ENCODE measurements around the gene TAB2. TPM values are rescaled to one million over a fixed set of nuclear protein-coding genes. Genes with fewer than 3 reads are reported as not detected.

Gene TAB2
- total and polyA plus RNA-seq, 9 of the 15 experiments (the other 6 are each of a cell fraction or from before 2014, with no cell fraction given), result 9.1 to 38.3 (median 18.6) TPM

DNA sequence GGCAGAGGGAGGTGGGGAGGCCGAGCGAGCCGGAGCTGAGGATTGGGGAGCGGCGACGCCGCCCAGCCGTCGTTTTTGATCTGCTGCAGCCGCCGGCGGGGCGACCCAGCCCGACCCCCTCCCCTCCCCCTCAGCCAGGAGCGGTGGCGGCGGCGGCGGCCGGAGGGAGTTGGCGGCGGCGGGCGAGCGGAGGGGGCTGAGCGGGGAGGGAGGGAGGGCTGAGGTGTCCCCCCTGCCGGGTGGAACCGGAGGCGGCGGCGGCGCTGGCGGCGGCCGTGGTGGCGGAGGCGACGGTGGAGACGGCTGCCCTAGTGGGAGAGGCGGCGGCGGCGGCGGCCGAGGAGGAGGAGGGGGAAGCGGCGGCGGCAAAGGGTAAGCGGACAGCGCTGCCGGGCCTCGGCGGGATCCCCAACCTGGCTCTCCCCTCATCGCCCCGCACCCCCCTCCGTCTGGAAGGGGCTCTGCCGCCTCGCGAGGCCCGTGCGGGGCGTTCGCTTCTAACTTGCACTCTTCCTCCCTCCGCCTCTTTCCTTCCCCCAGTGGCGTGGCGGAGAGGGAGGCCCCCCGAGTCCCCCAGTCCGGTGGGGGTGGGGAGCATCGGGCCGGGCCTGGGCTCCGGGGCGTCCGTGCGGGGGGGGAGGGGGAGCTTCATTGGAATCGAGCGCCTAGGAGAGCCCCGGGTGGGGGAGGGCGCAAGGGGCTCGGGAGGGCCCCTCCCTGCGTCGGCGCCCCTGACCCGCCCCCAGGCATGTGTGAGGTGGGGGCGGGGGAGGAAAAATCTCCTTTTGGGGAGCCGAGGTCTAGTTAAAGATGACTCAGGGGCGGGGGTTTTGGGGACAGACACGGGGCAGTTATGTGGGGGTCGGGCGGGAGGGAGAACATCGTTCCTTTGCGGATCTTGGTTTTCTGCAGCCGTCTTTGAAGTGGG is at the start of gene TAB2 (continued):
- TF ChIP-seq, protein P1, sequence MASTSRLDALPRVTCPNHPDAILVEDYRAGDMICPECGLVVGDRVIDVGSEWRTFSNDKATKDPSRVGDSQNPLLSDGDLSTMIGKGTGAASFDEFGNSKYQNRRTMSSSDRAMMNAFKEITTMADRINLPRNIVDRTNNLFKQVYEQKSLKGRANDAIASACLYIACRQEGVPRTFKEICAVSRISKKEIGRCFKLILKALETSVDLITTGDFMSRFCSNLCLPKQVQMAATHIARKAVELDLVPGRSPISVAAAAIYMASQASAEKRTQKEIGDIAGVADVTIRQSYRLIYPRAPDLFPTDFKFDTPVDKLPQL (IDR thresholded peaks at IDR 0.05; ENCODE audit: extremely low read depth, insufficient read length), result no peak
- TF ChIP-seq, protein P2, sequence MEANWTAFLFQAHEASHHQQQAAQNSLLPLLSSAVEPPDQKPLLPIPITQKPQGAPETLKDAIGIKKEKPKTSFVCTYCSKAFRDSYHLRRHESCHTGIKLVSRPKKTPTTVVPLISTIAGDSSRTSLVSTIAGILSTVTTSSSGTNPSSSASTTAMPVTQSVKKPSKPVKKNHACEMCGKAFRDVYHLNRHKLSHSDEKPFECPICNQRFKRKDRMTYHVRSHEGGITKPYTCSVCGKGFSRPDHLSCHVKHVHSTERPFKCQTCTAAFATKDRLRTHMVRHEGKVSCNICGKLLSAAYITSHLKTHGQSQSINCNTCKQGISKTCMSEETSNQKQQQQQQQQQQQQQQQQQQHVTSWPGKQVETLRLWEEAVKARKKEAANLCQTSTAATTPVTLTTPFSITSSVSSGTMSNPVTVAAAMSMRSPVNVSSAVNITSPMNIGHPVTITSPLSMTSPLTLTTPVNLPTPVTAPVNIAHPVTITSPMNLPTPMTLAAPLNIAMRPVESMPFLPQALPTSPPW (CRISPR knock-in tag; IDR thresholded peaks at IDR 0.05), result peak; percentile 93
- no peak for TF ChIP-seq MCM3 (IDR thresholded peaks at IDR 0.05)
- 0 out of 2 replicates have a peak, but pooled peaks have one; percentile 32 for TF ChIP-seq NR3C1 (CRISPR knock-in tag; IDR thresholded peaks at IDR 0.05)
- TF ChIP-seq ZNF431 (CRISPR knock-in tag; IDR thresholded peaks at IDR 0.05), result peak; percentile 39; the same call in 1 of the 2 replicates
- no peak for TF ChIP-seq CBFB (CRISPR knock-in tag; IDR thresholded peaks at IDR 0.05)
- no peak for TF ChIP-seq ZC3H4 (CRISPR knock-in tag; IDR thresholded peaks at IDR 0.05; ENCODE audit: borderline replicate concordance)
- no peak for TF ChIP-seq ETV1 (tag; conservative IDR thresholded peaks at IDR 0.05; ENCODE audit: low read depth)
- no peak for TF ChIP-seq TBL1XR1 (IDR thresholded peaks at IDR 0.05; ENCODE audit: low read length in 2 of 2)
- TF ChIP-seq, protein P3, sequence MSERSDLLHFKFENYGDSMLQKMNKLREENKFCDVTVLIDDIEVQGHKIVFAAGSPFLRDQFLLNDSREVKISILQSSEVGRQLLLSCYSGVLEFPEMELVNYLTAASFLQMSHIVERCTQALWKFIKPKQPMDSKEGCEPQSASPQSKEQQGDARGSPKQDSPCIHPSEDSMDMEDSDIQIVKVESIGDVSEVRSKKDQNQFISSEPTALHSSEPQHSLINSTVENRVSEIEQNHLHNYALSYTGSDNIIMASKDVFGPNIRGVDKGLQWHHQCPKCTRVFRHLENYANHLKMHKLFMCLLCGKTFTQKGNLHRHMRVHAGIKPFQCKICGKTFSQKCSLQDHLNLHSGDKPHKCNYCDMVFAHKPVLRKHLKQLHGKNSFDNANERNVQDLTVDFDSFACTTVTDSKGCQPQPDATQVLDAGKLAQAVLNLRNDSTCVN (CRISPR knock-in tag; IDR thresholded peaks at IDR 0.05), result no peak
- TF ChIP-seq TCF3 (CRISPR knock-in tag; IDR thresholded peaks at IDR 0.05), result no peak
- TF ChIP-seq ZSCAN32 (CRISPR knock-in tag; IDR thresholded peaks at IDR 0.05), result no peak
- TF ChIP-seq KAT8 (IDR thresholded peaks at IDR 0.05; ENCODE audit: low read depth), result no peak
- TF ChIP-seq, protein P4, sequence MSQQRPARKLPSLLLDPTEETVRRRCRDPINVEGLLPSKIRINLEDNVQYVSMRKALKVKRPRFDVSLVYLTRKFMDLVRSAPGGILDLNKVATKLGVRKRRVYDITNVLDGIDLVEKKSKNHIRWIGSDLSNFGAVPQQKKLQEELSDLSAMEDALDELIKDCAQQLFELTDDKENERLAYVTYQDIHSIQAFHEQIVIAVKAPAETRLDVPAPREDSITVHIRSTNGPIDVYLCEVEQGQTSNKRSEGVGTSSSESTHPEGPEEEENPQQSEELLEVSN (IDR thresholded peaks at IDR 0.05; ENCODE audit: borderline replicate concordance in 1 of 2, extremely low read depth in 1 of 2, insufficient read depth in 1 of 2, insufficient read length in 1 of 2, low read depth in 1 of 2, low read length in 1 of 2, poor library complexity in 1 of 2, severe bottlenecking in 1 of 2), result peak in 1 of 2 experiments; percentile 8
- TF ChIP-seq CBX1 (IDR thresholded peaks at IDR 0.05; ENCODE audit: low read depth), result 0 out of 2 replicates have a peak, but pooled peaks have one; percentile 22
- TF ChIP-seq ZNF124 (CRISPR knock-in tag; IDR thresholded peaks at IDR 0.05), result no peak
- TF ChIP-seq, protein P5, sequence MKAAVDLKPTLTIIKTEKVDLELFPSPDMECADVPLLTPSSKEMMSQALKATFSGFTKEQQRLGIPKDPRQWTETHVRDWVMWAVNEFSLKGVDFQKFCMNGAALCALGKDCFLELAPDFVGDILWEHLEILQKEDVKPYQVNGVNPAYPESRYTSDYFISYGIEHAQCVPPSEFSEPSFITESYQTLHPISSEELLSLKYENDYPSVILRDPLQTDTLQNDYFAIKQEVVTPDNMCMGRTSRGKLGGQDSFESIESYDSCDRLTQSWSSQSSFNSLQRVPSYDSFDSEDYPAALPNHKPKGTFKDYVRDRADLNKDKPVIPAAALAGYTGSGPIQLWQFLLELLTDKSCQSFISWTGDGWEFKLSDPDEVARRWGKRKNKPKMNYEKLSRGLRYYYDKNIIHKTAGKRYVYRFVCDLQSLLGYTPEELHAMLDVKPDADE (conservative IDR thresholded peaks at IDR 0.05; ENCODE audit: control insufficient read depth, low read depth, low read length), result peak; percentile 56; the same call in 1 of the 2 replicates
- TF ChIP-seq, protein P6, sequence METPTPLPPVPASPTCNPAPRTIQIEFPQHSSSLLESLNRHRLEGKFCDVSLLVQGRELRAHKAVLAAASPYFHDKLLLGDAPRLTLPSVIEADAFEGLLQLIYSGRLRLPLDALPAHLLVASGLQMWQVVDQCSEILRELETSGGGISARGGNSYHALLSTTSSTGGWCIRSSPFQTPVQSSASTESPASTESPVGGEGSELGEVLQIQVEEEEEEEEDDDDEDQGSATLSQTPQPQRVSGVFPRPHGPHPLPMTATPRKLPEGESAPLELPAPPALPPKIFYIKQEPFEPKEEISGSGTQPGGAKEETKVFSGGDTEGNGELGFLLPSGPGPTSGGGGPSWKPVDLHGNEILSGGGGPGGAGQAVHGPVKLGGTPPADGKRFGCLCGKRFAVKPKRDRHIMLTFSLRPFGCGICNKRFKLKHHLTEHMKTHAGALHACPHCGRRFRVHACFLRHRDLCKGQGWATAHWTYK (CRISPR knock-in tag; IDR thresholded peaks at IDR 0.05), result 0 out of 2 replicates have a peak, but pooled peaks have one; percentile 20
- TF ChIP-seq RUNX1 (IDR thresholded peaks at IDR 0.05; ENCODE audit: low read depth), result no peak
- TF ChIP-seq NFRKB (IDR thresholded peaks at IDR 0.05; ENCODE audit: low read depth), result 0 out of 2 replicates have a peak, but pooled peaks have one; percentile 40
